ENCODE data around the gene ZNF180. TPM values are rescaled to one million over a fixed set of nuclear protein-coding genes. Genes with fewer than 3 reads are reported as not detected.
A peak's percentile ranks its signal among the peaks of the same experiment; 100 is the strongest.

ZNF180 gene
- total RNA-seq = 10.9 TPM

DNA sequence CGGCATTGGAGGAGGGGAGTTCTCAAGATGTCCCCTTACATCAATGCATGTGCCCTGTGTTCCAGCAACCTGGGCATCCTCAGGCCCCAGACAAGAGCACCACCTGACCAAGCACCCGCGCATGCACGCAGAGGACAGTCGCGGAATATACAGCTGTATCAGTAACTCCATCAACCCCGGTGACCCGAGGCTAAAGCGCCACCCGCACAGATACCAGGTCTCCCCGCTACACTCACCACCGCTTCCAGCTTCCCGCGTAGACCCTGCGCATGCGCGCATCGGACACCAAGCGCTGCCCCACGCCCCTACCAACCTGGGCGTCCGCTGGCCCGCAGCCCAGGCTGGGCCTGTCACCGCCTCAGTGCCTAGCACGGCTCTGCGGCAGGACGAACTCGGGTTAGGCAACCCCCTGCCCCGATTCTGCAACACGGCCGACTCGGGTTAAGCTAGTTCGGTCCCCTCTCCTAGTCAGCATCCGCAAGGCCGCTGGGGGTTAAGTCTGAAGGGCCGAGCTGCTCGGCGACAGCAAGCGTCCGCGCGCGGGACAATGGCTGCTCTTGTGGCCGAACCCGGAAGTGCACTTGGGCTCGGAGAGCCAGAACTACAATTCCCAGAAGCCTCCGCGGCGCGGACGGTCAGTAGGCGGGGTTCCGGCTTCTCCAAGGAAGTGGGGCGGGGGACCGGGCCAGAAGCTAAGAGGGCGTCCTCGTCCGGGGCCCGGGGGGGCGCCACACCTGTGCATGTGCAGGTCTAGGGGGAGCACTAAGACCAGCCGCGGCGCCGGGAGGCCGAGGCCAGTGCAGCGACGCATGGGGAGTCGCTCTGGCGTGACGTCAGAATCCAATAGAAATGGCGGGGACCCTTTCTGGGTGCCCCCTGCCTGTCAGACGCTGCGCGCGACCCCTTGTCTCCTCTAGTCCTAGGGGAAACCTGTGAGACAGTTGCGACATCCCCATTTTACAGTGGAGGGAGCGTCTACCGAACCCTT lies at the start of gene ZNF180:
Gene ZNF180, minus strand, starts transcription at position 561 of the 988 bp plus-strand sequence. CDS start 3,188 bp downstream, outside the sequence.
- H3K36me3 ChIP-seq = peaks cover 22 to 26% of the 10 kb centered on the region in 2 donors
- H3K27me3 ChIP-seq = no peaks in the 10 kb centered on the region
- peak within 1 kb of the TSS; percentile 78 to 92 for H3K4me3 ChIP-seq
- intact Hi-C loops (cut with DNase I) = loop anchor here (1.0 kb wide), 1 partner anchor 335 kb away; the partner anchor contains the start of gene ZNF226
- DNase-seq (ENCODE audit: low spot score in 2 of 2) = peak; percentile 68 to 95
- H3K27ac ChIP-seq = peak within 1 kb of the TSS; percentile 87 to 88
- H3K9me3 ChIP-seq = peaks cover 18 to 44% of the 10 kb centered on the region in 2 donors
- H3K4me1 ChIP-seq = peaks cover 0 to 7% of the 10 kb centered on the region in 2 donors
- peak in 2 of 3 experiments; percentile 48 for TF ChIP-seq CTCF (IDR thresholded peaks at IDR 0.05)

GRCh38 chr19:44549507-44549906 lies 49.2 kb upstream of the ZNF180 start:
- intact Hi-C loops (cut with DNase I) = no loop called here

GRCh38 chr19:44548736-44549135 lies 48.4 kb upstream of the ZNF180 start:
- intact Hi-C loops (cut with DNase I) = no loop called here
- H3K27ac ChIP-seq = no peak overlapping the region
- no peaks in the 10 kb centered on the region for H3K9me3 ChIP-seq

More at GRCh38 chr19:44549507-44549906, 49.2 kb upstream of the ZNF180 start:
- DNase-seq (ENCODE audit: low spot score in 2 of 2) = no peak
- no peaks in the 10 kb centered on the region for H3K27me3 ChIP-seq
- H3K36me3 ChIP-seq = no peaks in the 10 kb centered on the region
- H3K9me3 ChIP-seq = no peaks in the 10 kb centered on the region
- TF ChIP-seq CTCF (IDR thresholded peaks at IDR 0.05) = no peak
- no peaks in the 10 kb centered on the region for H3K4me1 ChIP-seq
- no peak overlapping the region for H3K27ac ChIP-seq
- no peak overlapping the region for H3K4me3 ChIP-seq

GRCh38 chr19:44544031-44544430 lies 43.7 kb upstream of the ZNF180 start:
- H3K27ac ChIP-seq = no peak overlapping the region
- no peak overlapping the region for H3K4me3 ChIP-seq
- no peaks in the 10 kb centered on the region for H3K4me1 ChIP-seq
- DNase-seq (ENCODE audit: low spot score in 2 of 2) = no peak
- intact Hi-C loops (cut with DNase I) = no loop called here
- H3K9me3 ChIP-seq = no peaks in the 10 kb centered on the region
- H3K27me3 ChIP-seq = no peaks in the 10 kb centered on the region
- H3K36me3 ChIP-seq = no peaks in the 10 kb centered on the region
- no peak for TF ChIP-seq CTCF (IDR thresholded peaks at IDR 0.05)

More at GRCh38 chr19:44548736-44549135, 48.4 kb upstream of the ZNF180 start:
- H3K4me3 ChIP-seq = no peak overlapping the region
- H3K36me3 ChIP-seq = no peaks in the 10 kb centered on the region
- no peak for DNase-seq (ENCODE audit: low spot score in 2 of 2)
- H3K27me3 ChIP-seq = no peaks in the 10 kb centered on the region
- no peaks in the 10 kb centered on the region for H3K4me1 ChIP-seq
- TF ChIP-seq CTCF (IDR thresholded peaks at IDR 0.05) = no peak

GRCh38 chr19:44542671-44543070 lies 42.3 kb upstream of the ZNF180 start:
- Histone ChIP-seq H3K4me1 (no peaks in the 10 kb centered on the region), H3K27ac (no peak overlapping the region), H3K9me3 (no peaks in the 10 kb centered on the region), H3K27me3 (no peaks in the 10 kb centered on the region), H3K36me3 (no peaks in the 10 kb centered on the region), H3K4me3 (no peak overlapping the region)
- intact Hi-C loops (cut with DNase I) = no loop called here
- no peak for DNase-seq (ENCODE audit: low spot score in 2 of 2)
- no peak for TF ChIP-seq CTCF (IDR thresholded peaks at IDR 0.05)
